Articular chondrocyte of knee joint (primary cell): ENCODE results near the gene CKMT1B. TPM values are rescaled to one million over a fixed set of nuclear protein-coding genes. Genes with fewer than 3 reads are reported as not detected.

Source experiments
- small RNA-seq: library from RNA; depleted of rRNA; stranded (forward); fragments of <200 nt; gene quantifications from one replicate; pipeline ENCODE3, GENCODE V24; 2012
- total RNA-seq: library from RNA; depleted of rRNA; stranded (reverse); fragments of >200 nt; gene quantifications from 2 replicates; pipeline ENCODE4 v1.2.3, GENCODE V29; 2012

The CKMT1B gene
- total RNA-seq, result not detected in 2 replicates

GRCh38 chr15:43593328-43594190 is at the start of gene CKMT1B:
CKMT1B (plus strand) TSS chr15:43594027; CDS start chr15:43594219, 192 bp downstream.

GRCh38 chr15:43589778-43590466 is 3.9 kb upstream of the CKMT1B start, which contains the start of gene PPIP5K1:
PPIP5K1 (minus strand) TSS chr15:43590208; CDS start chr15:43584504, 5,704 bp downstream.

GRCh38 chr15:43618700-43619099 is 24.9 kb downstream of the CKMT1B start, which contains the start of gene STRC:
STRC (minus strand) TSS chr15:43618800; CDS start chr15:43618722, 78 bp downstream.

Small RNAs within 50 kb of the gene (small RNA-seq; reads per million reads assigned to genes)
- not detected for gene PDIA3P2
- not detected for gene RNU6-554P
- gene RNU6-610P, result not detected

Other genes with a start within 250 kb of the CKMT1B start
- gene ZSCAN29, start 223.0 kb upstream of the CKMT1B start, total RNA-seq, result 21.0 and 24.9 TPM in 2 replicates
- gene TUBGCP4, start 222.9 kb upstream of the CKMT1B start, total RNA-seq, result 7.6 and 10.5 TPM in 2 replicates
- gene TP53BP1, start 100.9 kb upstream of the CKMT1B start, total RNA-seq, result 86.2 and 86.8 TPM in 2 replicates
- 124 and 126 TPM in 2 replicates for gene MAP1A, start 76.4 kb upstream of the CKMT1B start, total RNA-seq
- gene PPIP5K1, start 3.8 kb upstream of the CKMT1B start, total RNA-seq, result 23.9 and 24.0 TPM in 2 replicates
- gene STRC, start 24.8 kb downstream of the CKMT1B start, total RNA-seq, result 0.26 and 0.32 TPM in 2 replicates
- gene CATSPER2, start 54.8 kb downstream of the CKMT1B start, total RNA-seq, result 1.5 and 1.8 TPM in 2 replicates
- gene CKMT1A, start 99.8 kb downstream of the CKMT1B start, total RNA-seq, result not detected in 2 replicates
- 287 and 297 TPM in 2 replicates for gene PDIA3, start 152.4 kb downstream of the CKMT1B start, total RNA-seq
- gene ELL3, start 182.9 kb downstream of the CKMT1B start, total RNA-seq, result 3.1 and 6.6 TPM in 2 replicates
- 291 and 610 TPM in 2 replicates for gene SERF2, start 198.3 kb downstream of the CKMT1B start, total RNA-seq
- gene SERINC4, start 206.2 kb downstream of the CKMT1B start, total RNA-seq, result 0.13 TPM in 1 of 2 replicates, not detected in the other
- 5.5 and 10.7 TPM in 2 replicates for gene HYPK, start 206.6 kb downstream of the CKMT1B start, total RNA-seq
- 23.9 and 32.3 TPM in 2 replicates for gene MFAP1, start 230.7 kb downstream of the CKMT1B start, total RNA-seq
- 14.1 and 19.5 TPM in 2 replicates for gene WDR76, start 233.0 kb downstream of the CKMT1B start, total RNA-seq